HL-60/S4 (cell line): ENCODE data around the gene FHIT.
"Not testable (repeated sequence)": the region's sequence is repeated elsewhere in the genome, so short reads cannot be mapped to it uniquely, and the experiment has no call there.

Source experiments
- in situ Hi-C: fragments of 300-500 bp; cut with MboI; formaldehyde crosslinking; loops from 2 replicates; pipeline ENCODE4 v1.14.3; 2022; ENCODE audit warnings: low sequenced_read_pairs

FHIT gene

GRCh38 chr3:61227799-61228198 lies 23.5 kb downstream of the FHIT start:
- in situ Hi-C loops, result no loop called here

- in situ Hi-C loops, result no loop called here
Observed at GRCh38 chr3:61226166-61226686, 25.0 kb downstream of the FHIT start.

GRCh38 chr3:61224823-61225222 lies 26.4 kb downstream of the FHIT start:
- in situ Hi-C loops, result no loop called here

- in situ Hi-C loops, result no loop called here
Observed at GRCh38 chr3:61223451-61223850, 27.8 kb downstream of the FHIT start.

GRCh38 chr3:61222467-61222866 lies 28.8 kb downstream of the FHIT start:
- in situ Hi-C loops, result no loop called here

GRCh38 chr3:61221759-61222362 lies 29.4 kb downstream of the FHIT start:
- in situ Hi-C loops, result no loop called here

GRCh38 chr3:61218504-61218903 lies 32.7 kb downstream of the FHIT start:
- in situ Hi-C loops, result no loop called here

GRCh38 chr3:61216171-61216570 lies 35.1 kb downstream of the FHIT start:
- in situ Hi-C loops, result not testable (repeated sequence)

- in situ Hi-C loops, result no loop called here
Observed at GRCh38 chr3:61202086-61202485, 49.2 kb downstream of the FHIT start.

GRCh38 chr3:61201071-61201470 lies 50.2 kb downstream of the FHIT start:
- in situ Hi-C loops, result no loop called here

- in situ Hi-C loops, result no loop called here
Observed at GRCh38 chr3:61200270-61200669, 51.0 kb downstream of the FHIT start.

- in situ Hi-C loops, result no loop called here
Observed at GRCh38 chr3:61199843-61200242, 51.4 kb downstream of the FHIT start.

GRCh38 chr3:61194892-61195538 lies 56.2 kb downstream of the FHIT start:
- in situ Hi-C loops, result no loop called here

- in situ Hi-C loops, result no loop called here
Observed at GRCh38 chr3:61192222-61192621, 59.0 kb downstream of the FHIT start.

GRCh38 chr3:61190205-61190604 lies 61.0 kb downstream of the FHIT start:
- in situ Hi-C loops, result not testable (repeated sequence)

- in situ Hi-C loops, result no loop called here
Observed at GRCh38 chr3:61186030-61186429, 65.2 kb downstream of the FHIT start.

GRCh38 chr3:61184956-61185355 lies 66.3 kb downstream of the FHIT start:
- in situ Hi-C loops, result no loop called here

GRCh38 chr3:61182662-61183061 lies 68.6 kb downstream of the FHIT start:
- in situ Hi-C loops, result no loop called here

GRCh38 chr3:61181874-61182273 lies 69.4 kb downstream of the FHIT start:
- in situ Hi-C loops, result no loop called here

GRCh38 chr3:61180206-61180605 lies 71.0 kb downstream of the FHIT start:
- in situ Hi-C loops, result no loop called here

GRCh38 chr3:61178167-61178566 lies 73.1 kb downstream of the FHIT start:
- in situ Hi-C loops, result no loop called here

GRCh38 chr3:61177450-61177849 lies 73.8 kb downstream of the FHIT start:
- in situ Hi-C loops, result no loop called here

GRCh38 chr3:61173676-61174075 lies 77.6 kb downstream of the FHIT start:
- in situ Hi-C loops, result no loop called here
